PFSK-1 (cell line): ENCODE measurements around the gene ARHGAP20.

Source experiments
- FOXP2 ChIP-seq: optimal IDR thresholded peaks from 2 replicates; pipeline ENCODE3; 2011; ENCODE audit warnings: borderline replicate concordance, control low read depth, inconsistent platforms; ENCODE audit not compliant: insufficient read depth; ENCODE audit errors: extremely low read length, extremely low read depth
- POLR2AphosphoS5 ChIP-seq: IDR thresholded peaks from 2 replicates; pipeline ENCODE4 v1.6.1; 2012; ENCODE audit warnings: low read depth, mild to moderate bottlenecking, control low read depth, low read length, moderate library complexity
- SIN3A ChIP-seq: IDR thresholded peaks from 2 replicates; pipeline ENCODE4 v1.6.1; 2012; ENCODE audit warnings: mild to moderate bottlenecking, low read length, moderate library complexity, borderline replicate concordance; ENCODE audit not compliant: insufficient read depth
- TAF1 ChIP-seq: IDR thresholded peaks from 2 replicates; pipeline ENCODE4 v1.6.1; 2012; ENCODE audit warnings: low read length, control low read depth, borderline replicate concordance; ENCODE audit not compliant: insufficient read depth
- TF ChIP-seq, protein P1 (sequence below), 2 experiments: IDR thresholded peaks; 2 replicates each; pipeline versions ENCODE4 v1.6.1 to v1.8.0; 2011 to 2012; ENCODE audit warnings: low read depth in 2 of 2, low read length in 2 of 2, control low read depth in 1 of 2, inconsistent platforms in 1 of 2, mild to moderate bottlenecking in 1 of 2, moderate library complexity in 1 of 2; ENCODE audit not compliant: insufficient read depth in 1 of 2

ARHGAP20 gene

DNA sequence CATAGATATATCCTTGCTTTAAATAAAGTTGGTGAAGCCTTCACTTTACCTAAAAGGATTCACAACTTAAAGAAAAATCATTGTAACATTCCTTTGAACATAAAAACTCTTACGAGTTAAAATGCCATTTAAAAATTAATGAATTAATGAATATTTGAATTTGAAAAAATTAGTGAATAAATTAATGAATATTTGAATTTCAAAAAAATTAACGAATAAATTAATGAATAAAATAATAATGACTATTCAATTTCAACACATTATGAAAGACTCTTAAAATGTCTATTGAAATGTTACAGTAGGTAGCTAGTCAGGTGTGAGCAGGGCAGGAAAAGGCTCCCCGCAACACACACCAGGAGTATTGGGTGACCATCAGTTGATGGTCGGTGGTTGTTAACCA, 22.9 kb downstream of the ARHGAP20 start:
- TF ChIP-seq TAF1 (no peak), SIN3A (no peak), POLR2AphosphoS5 (no peak), FOXP2 (no peak)
- TF ChIP-seq, protein P1, sequence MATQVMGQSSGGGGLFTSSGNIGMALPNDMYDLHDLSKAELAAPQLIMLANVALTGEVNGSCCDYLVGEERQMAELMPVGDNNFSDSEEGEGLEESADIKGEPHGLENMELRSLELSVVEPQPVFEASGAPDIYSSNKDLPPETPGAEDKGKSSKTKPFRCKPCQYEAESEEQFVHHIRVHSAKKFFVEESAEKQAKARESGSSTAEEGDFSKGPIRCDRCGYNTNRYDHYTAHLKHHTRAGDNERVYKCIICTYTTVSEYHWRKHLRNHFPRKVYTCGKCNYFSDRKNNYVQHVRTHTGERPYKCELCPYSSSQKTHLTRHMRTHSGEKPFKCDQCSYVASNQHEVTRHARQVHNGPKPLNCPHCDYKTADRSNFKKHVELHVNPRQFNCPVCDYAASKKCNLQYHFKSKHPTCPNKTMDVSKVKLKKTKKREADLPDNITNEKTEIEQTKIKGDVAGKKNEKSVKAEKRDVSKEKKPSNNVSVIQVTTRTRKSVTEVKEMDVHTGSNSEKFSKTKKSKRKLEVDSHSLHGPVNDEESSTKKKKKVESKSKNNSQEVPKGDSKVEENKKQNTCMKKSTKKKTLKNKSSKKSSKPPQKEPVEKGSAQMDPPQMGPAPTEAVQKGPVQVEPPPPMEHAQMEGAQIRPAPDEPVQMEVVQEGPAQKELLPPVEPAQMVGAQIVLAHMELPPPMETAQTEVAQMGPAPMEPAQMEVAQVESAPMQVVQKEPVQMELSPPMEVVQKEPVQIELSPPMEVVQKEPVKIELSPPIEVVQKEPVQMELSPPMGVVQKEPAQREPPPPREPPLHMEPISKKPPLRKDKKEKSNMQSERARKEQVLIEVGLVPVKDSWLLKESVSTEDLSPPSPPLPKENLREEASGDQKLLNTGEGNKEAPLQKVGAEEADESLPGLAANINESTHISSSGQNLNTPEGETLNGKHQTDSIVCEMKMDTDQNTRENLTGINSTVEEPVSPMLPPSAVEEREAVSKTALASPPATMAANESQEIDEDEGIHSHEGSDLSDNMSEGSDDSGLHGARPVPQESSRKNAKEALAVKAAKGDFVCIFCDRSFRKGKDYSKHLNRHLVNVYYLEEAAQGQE (IDR thresholded peaks at IDR 0.05; ENCODE audit: insufficient read depth in 1 of 2, low read depth in 2 of 2, low read length in 2 of 2): no peak

GRCh38 chr11:110679323-110679975, 32.8 kb downstream of the ARHGAP20 start:
- no peak for TF ChIP-seq SIN3A
- TF ChIP-seq, protein P1 (IDR thresholded peaks at IDR 0.05; ENCODE audit: insufficient read depth in 1 of 2, low read depth in 2 of 2, low read length in 2 of 2): no peak
- TF ChIP-seq POLR2AphosphoS5: no peak
- TF ChIP-seq FOXP2: no peak
- no peak for TF ChIP-seq TAF1

- no peak for TF ChIP-seq SIN3A
- TF ChIP-seq FOXP2: no peak
- no peak for TF ChIP-seq POLR2AphosphoS5
- TF ChIP-seq TAF1: no peak
- TF ChIP-seq, protein P1 (IDR thresholded peaks at IDR 0.05; ENCODE audit: insufficient read depth in 1 of 2, low read depth in 2 of 2, low read length in 2 of 2): no peak
These were observed 36.7 kb downstream of the ARHGAP20 start for GRCh38 chr11:110675548-110675947.

DNA sequence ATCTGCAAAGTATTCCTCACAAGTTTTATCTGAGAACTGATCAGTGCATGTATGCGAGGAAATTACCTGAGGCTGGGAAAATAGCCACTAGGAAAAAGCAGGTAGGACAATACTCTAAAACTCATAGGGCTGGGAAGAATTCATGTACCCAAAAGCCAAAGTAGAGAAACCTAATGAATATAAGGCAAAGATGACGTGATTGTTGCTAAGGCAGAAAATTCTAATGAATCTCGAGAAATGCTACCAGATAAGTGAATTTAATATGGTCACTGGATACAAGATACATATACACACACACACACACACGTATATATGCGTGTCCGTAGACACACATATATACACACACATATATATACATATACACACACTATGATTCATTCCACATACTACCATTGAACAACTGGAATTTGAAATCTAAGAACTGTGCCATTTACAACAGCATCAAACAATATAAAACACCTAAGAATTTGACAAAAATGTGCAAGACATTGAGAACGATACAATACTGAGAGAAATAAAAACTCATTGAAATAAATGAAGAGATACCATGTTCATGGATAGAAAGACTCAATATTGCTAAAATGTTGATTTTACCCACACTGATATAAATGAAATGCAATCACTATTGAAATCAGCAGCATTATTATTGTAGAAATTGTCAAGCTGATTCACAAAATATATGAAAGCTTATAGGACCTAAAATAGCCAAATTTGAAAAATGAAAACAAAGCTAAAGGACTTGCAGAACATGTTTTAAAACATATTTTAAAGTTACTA, 46.4 kb downstream of the ARHGAP20 start:
- TF ChIP-seq POLR2AphosphoS5 (no peak), SIN3A (no peak), TAF1 (no peak), FOXP2 (no peak)
- TF ChIP-seq, protein P1 (IDR thresholded peaks at IDR 0.05; ENCODE audit: insufficient read depth in 1 of 2, low read depth in 2 of 2, low read length in 2 of 2): no peak
